Measurements from ENCODE around the gene NFKBIZ. TPM values are rescaled to one million over a fixed set of nuclear protein-coding genes. Genes with fewer than 3 reads are reported as not detected.

NFKBIZ gene
- total and polyA plus RNA-seq, 9 of the 15 experiments (the other 6 are each of a cell fraction or from before 2014, with no cell fraction given): 1.2 to 13.7 (median 5.7) TPM

DNA sequence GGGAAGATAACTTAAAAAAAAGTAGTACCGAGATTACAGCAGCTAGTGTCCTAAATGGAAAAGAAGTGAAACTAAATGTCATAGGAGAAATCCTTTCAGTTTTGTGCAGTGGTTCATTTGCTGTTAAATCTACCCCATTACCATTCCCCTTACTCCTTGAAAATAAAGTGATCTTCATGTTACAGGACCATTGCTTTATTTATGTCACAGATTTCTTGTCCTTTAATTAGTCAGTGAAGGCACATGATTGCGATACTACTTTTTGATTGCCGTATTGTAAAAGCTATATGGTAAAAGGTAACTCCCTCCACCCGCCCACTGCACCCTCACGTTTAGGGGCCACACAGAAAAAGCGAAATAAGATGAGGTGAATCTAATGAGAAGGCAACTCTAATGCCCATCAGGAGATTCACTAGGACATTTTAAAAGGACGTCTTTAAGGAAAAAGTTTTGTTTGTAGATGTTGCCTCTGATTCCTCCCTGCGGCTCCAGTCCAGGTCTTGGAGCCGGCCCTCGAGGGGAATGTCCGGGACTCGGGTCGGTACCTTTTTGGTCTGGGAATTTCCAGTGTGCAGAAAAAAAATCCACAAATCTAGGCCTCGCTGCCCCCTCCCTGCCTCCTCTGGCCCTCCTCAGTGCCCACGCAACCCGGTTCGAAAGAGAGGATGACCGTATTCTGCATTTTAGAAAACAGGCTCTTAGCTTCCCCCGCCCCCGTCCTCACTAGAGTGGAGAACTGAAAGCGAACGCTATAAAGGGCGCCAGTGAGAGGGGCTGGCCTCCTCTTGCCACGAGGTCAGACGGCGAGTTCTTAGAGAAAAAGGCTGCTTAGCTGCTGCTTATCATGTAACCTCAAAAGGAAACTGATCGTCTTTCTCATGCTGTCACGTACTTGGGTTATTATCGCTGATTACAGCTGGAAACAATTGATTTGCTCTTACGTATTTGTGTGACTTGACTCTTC lies 21.8 kb upstream of the NFKBIZ start (continued):
- TF ChIP-seq MTA3 (IDR thresholded peaks at IDR 0.05; ENCODE audit: borderline replicate concordance) (no peak), ZNF778 (CRISPR knock-in tag; IDR thresholded peaks at IDR 0.05) (no peak), SIN3B (IDR thresholded peaks at IDR 0.05; ENCODE audit: low read depth) (no peak), ELF1 (tag; IDR thresholded peaks at IDR 0.05) (no peak), ZNF12 (CRISPR knock-in tag; IDR thresholded peaks at IDR 0.05) (no peak), ZNF282 (CRISPR knock-in tag; IDR thresholded peaks at IDR 0.05) (no peak), PTTG1 (tag; IDR thresholded peaks at IDR 0.05; ENCODE audit: low read depth) (no peak), HNRNPLL (IDR thresholded peaks at IDR 0.05; ENCODE audit: low read depth, low read length, poor library complexity, severe bottlenecking) (no peak)
- TF ChIP-seq, protein P1, sequence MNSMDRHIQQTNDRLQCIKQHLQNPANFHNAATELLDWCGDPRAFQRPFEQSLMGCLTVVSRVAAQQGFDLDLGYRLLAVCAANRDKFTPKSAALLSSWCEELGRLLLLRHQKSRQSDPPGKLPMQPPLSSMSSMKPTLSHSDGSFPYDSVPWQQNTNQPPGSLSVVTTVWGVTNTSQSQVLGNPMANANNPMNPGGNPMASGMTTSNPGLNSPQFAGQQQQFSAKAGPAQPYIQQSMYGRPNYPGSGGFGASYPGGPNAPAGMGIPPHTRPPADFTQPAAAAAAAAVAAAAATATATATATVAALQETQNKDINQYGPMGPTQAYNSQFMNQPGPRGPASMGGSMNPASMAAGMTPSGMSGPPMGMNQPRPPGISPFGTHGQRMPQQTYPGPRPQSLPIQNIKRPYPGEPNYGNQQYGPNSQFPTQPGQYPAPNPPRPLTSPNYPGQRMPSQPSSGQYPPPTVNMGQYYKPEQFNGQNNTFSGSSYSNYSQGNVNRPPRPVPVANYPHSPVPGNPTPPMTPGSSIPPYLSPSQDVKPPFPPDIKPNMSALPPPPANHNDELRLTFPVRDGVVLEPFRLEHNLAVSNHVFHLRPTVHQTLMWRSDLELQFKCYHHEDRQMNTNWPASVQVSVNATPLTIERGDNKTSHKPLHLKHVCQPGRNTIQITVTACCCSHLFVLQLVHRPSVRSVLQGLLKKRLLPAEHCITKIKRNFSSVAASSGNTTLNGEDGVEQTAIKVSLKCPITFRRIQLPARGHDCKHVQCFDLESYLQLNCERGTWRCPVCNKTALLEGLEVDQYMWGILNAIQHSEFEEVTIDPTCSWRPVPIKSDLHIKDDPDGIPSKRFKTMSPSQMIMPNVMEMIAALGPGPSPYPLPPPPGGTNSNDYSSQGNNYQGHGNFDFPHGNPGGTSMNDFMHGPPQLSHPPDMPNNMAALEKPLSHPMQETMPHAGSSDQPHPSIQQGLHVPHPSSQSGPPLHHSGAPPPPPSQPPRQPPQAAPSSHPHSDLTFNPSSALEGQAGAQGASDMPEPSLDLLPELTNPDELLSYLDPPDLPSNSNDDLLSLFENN (IDR thresholded peaks at IDR 0.05; ENCODE audit: low read depth in 2 of 2, low read length in 2 of 2): no peak
- TF ChIP-seq, protein P2, sequence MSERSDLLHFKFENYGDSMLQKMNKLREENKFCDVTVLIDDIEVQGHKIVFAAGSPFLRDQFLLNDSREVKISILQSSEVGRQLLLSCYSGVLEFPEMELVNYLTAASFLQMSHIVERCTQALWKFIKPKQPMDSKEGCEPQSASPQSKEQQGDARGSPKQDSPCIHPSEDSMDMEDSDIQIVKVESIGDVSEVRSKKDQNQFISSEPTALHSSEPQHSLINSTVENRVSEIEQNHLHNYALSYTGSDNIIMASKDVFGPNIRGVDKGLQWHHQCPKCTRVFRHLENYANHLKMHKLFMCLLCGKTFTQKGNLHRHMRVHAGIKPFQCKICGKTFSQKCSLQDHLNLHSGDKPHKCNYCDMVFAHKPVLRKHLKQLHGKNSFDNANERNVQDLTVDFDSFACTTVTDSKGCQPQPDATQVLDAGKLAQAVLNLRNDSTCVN (CRISPR knock-in tag; IDR thresholded peaks at IDR 0.05): no peak
- TF ChIP-seq, protein P3, sequence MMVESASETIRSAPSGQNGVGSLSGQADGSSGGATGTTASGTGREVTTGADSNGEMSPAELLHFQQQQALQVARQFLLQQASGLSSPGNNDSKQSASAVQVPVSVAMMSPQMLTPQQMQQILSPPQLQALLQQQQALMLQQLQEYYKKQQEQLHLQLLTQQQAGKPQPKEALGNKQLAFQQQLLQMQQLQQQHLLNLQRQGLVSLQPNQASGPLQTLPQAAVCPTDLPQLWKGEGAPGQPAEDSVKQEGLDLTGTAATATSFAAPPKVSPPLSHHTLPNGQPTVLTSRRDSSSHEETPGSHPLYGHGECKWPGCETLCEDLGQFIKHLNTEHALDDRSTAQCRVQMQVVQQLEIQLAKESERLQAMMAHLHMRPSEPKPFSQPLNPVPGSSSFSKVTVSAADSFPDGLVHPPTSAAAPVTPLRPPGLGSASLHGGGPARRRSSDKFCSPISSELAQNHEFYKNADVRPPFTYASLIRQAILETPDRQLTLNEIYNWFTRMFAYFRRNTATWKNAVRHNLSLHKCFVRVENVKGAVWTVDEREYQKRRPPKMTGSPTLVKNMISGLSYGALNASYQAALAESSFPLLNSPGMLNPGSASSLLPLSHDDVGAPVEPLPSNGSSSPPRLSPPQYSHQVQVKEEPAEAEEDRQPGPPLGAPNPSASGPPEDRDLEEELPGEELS (CRISPR knock-in tag; IDR thresholded peaks at IDR 0.05; ENCODE audit: borderline replicate concordance): no peak
- TF ChIP-seq, protein P4, sequence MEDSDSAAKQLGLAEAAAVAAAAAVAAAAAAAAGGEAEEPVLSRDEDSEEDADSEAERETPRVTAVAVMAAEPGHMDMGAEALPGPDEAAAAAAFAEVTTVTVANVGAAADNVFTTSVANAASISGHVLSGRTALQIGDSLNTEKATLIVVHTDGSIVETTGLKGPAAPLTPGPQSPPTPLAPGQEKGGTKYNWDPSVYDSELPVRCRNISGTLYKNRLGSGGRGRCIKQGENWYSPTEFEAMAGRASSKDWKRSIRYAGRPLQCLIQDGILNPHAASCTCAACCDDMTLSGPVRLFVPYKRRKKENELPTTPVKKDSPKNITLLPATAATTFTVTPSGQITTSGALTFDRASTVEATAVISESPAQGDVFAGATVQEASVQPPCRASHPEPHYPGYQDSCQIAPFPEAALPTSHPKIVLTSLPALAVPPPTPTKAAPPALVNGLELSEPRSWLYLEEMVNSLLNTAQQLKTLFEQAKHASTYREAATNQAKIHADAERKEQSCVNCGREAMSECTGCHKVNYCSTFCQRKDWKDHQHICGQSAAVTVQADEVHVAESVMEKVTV (CRISPR knock-in tag; IDR thresholded peaks at IDR 0.05): no peak
- TF ChIP-seq, protein P5, sequence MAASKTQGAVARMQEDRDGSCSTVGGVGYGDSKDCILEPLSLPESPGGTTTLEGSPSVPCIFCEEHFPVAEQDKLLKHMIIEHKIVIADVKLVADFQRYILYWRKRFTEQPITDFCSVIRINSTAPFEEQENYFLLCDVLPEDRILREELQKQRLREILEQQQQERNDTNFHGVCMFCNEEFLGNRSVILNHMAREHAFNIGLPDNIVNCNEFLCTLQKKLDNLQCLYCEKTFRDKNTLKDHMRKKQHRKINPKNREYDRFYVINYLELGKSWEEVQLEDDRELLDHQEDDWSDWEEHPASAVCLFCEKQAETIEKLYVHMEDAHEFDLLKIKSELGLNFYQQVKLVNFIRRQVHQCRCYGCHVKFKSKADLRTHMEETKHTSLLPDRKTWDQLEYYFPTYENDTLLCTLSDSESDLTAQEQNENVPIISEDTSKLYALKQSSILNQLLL (CRISPR knock-in tag; IDR thresholded peaks at IDR 0.05; ENCODE audit: borderline replicate concordance): no peak
- TF ChIP-seq, protein P6, sequence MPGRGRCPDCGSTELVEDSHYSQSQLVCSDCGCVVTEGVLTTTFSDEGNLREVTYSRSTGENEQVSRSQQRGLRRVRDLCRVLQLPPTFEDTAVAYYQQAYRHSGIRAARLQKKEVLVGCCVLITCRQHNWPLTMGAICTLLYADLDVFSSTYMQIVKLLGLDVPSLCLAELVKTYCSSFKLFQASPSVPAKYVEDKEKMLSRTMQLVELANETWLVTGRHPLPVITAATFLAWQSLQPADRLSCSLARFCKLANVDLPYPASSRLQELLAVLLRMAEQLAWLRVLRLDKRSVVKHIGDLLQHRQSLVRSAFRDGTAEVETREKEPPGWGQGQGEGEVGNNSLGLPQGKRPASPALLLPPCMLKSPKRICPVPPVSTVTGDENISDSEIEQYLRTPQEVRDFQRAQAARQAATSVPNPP (IDR thresholded peaks at IDR 0.05; ENCODE audit: borderline replicate concordance, insufficient read depth, insufficient read length): no peak
